Ammon's horn (tissue), 1 donor: ENCODE data around the gene RNH1.

ENCODE experiments used
- DNase-seq: peaks from one replicate; pipeline ENCODE4 v3.0.0-alpha.2; 2016; ENCODE audit warnings: low spot score

Gene RNH1

DNA sequence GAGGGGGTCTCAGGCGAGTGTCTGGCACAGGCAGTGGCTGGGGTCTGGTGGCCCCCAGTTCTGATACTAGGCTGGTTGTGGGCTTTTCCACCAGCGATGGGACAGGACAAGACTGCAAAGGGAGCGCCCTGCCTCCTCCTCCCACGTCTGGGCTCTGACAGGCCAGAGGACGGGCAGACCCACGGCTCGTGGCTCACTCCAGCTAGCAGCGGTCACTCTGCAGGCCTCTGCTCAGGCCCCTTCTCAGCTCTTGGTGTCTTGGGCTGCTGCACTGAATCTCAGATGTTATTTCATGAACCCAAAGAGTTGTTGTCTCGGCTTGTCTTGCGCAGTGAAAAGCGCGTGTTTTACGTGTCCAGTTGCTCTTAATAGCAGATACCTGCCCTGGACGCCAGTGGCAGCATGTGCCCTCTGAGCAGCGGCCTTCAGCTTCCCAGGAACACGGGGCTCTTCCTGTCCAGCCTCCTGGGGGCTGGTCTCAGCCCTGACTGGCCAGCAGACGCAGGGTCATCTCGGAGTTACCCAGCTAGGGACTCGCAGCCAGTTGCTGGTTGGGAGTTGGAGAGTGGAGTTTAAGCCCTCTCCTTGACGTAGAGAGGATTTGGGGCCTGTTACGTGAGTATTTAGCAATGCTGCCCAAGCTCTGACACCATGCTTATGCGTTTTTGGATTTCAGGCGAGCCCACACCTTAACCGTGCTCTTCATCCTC is 47.4 kb downstream of the RNH1 start:
- no peak for DNase-seq

DNA sequence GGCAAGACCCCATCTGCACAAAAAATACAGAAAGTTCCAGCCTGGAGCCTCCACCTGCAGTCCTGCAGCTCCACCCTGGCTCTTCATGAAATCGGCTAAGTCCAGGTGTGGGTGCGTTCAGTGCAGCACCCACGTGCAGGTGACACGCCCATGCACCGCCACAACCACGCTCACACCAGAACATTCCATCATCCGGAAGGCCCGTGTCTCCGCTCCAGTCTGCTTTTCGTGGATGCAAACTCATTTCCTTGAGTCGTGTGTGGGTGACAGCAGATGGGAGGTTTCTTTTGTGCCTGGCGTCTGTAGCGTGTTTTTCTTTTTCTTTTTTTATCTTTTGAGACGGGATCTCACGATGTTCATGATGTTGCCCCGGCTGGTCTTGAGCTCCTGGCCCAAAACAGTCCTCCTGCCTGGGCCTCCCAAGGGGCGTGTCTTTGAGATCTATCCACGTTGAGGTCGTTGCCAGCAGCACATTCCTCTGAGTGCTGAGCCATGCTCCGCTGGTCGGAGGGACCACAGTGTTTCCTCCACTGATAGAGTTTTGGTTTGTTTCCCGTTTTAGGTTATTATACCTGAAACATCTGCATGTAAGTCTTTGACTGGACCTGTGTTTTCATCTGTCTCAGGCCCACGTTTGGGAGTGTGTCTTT is 49.8 kb downstream of the RNH1 start:
- no peak for DNase-seq

DNA sequence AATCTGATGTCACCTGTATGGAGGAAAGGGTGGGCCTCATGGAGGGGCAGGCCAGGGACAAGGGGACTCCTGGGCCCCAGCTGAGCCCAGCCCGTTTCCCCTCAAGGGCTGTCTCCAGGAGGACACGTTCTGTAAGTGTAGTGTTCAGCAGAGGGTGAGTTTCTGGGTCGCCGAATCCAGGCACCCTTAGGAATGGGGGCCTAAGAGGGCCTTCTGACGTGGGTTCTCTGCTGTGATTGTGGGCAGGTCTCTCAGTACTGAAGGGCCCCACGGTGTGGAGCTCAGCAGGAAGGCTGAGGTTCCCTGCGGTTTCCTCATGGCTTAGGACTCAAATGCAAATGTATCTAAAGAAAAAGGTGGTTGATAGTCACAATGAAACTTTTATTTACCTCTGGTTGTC is 50.5 kb downstream of the RNH1 start:
- no peak for DNase-seq

DNA sequence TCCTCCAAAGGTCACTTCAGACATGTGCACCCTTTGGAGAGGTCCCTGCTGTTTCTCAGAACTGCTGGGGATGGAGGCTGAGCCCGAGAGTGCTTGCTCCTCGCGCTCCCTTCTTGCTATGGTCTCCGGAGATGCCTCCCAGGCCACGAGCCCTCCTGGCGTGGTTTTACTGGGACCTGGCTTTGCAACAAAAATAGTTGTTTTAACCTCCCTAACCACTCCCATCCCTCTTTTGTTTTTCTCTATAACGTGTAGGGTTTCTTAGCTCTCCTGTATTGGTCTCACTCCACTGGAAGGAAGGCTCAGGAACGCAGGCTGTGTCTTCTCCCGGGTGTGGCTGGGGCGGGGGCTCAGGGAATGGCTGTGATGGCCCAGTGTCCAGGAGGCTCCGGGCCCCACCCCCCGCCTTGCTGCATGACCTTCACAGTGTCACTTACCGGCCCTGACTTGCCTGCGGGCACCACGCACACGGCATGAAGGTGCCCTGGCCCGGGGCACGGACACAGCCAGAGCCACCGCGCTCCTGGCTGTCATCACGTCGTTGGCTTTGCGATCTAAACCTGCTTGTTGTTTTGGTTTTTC is 51.4 kb downstream of the RNH1 start:
- no peak for DNase-seq

DNA sequence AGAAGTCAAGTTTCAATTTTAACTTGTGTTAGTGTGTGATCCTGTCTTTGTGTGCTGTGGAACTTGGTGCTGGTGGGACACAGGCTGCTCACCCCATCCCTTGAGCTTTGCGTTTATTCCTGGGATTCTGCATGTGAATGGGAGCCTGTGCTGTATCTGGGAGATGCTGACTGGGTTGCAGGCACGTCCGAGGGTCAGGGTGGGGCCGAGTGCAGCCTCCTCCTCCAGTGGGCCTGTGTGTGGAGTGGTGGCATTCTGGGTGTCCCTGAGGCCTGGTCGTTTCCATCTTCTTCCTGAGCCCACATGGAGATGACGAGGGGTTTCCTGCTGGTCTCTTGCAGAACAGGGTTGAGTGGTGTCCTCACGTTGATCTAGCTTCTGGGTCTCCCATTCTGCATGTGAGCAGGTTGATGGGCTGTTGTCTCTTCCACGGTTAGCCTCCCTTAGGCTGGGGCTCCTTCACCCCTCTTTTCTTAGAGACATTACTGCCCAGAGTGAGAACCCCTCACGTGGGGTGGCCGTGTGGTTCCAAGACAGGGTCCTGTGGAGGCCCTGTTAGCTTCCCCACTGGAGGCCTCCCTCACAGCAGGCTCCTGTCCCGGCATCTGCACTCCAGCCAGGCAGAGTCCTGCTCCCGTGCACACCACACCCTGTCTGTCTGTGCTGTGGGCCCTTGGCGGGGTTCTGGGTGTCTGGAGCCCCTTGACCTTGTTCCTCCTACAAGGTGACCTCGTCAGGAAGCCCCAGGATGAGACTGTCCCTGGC is 52.1 kb downstream of the RNH1 start:
- DNase-seq, result no peak

DNA sequence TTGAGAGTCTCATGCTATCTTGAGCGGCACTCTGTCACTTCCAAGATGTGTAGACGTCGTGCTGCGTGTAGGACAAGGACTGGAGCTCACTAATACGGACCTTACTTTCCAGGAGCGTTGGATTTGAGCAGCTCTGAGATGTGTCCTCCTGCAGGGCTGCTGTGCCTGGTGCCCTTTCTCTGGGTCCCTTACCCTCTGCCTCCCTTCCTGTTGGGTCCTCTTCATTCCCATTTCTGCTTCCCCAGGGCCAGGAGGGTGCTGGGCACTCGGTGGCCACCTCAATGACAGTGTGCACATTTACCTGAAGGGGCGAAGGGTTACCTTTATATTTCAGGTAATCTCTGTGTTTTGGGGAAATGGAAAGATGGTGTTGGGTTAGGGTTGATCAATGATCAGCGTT is 53.0 kb downstream of the RNH1 start:
- no peak for DNase-seq

DNA sequence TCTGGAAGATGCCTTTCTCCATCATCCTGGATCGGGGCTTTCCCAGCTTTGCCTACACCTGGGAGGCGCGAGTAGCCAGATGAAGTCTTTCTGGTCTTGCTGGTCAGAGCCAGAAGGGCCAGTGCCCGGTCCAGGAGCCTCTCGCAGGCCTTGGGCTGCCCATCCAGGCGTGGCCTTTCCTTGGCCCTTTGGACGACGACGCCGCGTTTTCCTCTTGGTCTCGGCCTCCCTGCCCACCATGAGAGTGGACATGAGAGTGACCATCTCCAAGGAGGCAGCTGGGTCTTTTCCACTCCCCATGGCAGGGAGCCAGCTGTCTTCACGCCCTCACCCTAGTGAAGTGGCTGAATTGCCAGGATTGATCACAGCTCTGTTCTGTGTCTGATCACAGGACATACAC is 53.5 kb downstream of the RNH1 start:
- DNase-seq, result no peak

DNA sequence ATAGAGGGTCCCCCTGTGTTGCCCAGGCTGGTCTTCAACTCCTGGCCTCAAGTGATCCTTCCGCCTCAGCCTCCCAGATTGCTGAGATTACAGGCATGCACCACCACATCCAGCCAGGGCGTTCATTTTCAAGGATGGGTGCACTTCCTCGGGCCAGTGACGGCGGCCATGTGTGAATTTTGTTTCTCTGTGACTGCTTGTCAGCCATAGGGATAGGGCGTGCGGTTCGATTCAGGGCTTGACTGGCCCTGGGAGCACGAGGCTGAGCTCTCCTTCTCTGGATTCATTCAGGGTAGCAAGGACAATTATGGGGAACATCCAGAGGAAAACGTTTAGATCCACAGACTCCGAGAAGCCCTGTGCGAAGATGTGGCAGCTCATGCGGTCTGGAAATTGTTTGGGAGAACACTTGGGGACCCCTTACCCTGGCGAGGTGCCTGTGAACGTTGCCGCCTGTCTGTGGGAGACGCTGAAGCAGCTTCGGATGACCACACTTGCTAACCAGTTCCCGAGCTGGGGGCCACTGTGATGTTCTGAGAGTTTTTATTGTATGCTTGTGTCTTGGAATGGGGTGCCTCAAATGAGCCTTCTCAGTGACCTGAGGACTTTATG is 54.0 kb downstream of the RNH1 start:
- DNase-seq, result no peak

DNA sequence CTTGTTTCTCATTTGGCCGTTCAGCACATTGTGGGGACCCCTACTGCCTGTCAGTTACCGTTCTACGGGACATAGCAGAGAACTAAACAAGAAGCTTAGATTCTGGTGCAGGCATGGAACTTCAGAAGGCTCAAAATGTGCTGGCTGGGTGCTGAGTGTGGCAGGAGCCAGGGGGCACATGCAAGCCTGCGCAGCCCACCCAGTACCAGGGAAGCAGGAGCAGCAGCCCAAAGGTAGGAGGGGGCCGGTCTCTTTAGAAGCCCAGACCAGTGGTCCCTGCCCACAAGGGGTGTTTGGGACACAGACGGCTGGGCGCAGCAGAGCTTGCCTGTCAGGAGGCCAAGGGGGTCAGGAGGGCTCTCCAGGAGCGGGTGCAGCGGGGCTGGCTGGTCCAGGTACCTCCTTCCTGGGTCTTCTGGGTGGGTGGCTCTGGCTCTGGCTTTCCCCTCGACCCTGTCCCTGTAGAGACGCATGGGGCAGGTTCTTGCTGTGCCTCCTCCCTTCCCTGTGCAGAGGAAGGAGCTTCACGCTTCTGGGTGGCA is 54.8 kb downstream of the RNH1 start:
- no peak for DNase-seq

DNA sequence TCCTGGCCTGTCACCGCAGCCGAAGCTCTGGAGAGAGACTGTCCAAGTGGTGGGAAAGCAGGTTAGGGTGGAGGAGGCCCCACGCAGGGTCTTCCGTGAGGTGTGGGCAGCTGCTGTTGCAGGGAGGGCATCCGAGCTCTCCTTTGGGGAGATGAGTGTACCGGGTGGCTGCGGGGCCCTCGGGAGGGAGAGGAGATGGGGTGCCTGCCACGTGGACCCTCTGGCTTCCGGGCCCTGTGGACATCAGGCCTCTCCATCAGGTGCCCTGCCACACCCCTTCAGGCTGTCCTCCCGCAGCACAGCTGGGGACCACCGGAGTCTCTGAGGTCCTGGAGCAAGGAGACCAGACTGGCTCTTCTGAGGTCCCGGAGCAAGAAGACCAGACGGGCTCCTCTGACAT is 55.3 kb downstream of the RNH1 start:
- DNase-seq, result no peak

DNA sequence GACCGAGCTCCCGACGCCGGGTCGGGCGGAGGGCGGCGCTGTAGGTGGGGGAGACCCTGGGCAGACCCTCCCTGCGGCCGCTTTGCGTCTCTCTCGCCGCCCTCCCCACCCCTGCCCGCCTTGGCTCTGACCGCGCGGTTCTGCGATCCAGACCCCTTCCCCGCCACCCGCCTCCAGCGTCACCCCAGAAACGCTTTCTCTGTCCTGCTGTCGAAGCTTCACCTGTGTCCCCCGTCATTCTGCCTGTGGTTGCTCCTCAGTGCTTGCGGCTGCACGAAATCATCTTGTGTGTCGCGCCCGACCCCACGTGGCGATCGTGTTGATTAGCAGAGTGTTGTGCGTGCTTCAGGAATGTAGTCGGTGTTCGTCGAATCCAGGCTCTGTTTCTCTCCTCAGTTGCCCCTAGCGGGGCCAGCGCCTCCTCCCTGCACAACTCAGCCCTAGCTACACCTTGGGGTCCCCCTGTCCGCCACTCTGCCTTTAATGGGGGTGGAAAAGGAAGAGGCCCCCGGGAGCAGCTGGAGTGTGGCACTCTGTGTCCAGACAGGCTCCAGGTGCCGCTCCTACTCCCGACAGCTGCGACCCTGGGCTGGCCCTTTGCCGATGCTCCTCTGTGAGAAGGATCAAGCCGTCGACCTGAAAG is 56.1 kb downstream of the RNH1 start:
- peak; percentile 87 for DNase-seq

DNA sequence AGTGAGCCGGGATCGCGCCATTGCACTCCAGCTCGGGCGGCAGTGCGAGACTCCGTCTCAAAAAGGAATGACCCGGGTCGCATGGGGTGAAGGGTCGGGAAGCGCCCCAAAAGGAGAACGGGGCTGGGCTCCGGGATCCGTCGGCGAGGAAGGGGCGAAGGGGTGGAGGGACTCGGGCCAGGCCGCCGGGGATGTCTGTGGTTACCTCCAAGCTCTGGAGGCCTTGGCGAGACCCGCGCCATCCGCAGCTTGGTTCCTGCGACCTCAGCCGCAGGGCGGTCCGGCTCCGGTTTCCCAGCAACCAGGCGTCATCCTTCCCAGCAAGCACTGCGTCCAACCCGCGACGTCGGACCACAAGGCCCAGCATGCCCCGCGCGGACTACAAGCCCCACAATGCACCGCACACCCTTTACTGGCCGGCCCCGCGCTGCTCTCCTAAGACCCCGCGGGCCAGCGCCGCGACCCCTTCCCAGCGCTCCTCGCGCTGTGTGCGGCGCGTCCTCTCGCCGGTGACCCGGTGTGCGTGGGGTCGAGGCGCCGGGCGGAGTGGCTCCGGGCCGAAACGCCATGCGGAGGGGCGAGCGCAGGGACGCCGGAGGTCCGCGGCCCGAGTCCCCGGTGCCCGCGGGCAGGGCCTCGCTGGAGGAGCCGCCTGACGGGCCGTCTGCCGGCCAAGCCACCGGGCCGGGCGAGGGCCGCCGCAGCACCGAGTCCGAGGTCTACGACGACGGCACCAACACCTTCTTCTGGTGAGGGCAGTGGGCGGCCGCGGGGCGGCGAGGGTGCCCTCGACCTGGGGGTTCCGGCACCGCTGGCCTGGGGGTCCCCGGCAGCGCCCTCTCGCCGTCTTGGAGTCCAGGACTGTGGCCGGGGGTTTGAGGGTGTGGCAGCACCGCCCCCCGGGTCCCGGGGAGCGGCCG is 56.9 kb downstream of the RNH1 start, which contains the start of gene PTDSS2:
TSS of gene PTDSS2 (plus strand) at position 391 of the 920 bp plus-strand sequence. CDS start at position 568, 177 bp downstream.
- peak; percentile 98 for DNase-seq

DNA sequence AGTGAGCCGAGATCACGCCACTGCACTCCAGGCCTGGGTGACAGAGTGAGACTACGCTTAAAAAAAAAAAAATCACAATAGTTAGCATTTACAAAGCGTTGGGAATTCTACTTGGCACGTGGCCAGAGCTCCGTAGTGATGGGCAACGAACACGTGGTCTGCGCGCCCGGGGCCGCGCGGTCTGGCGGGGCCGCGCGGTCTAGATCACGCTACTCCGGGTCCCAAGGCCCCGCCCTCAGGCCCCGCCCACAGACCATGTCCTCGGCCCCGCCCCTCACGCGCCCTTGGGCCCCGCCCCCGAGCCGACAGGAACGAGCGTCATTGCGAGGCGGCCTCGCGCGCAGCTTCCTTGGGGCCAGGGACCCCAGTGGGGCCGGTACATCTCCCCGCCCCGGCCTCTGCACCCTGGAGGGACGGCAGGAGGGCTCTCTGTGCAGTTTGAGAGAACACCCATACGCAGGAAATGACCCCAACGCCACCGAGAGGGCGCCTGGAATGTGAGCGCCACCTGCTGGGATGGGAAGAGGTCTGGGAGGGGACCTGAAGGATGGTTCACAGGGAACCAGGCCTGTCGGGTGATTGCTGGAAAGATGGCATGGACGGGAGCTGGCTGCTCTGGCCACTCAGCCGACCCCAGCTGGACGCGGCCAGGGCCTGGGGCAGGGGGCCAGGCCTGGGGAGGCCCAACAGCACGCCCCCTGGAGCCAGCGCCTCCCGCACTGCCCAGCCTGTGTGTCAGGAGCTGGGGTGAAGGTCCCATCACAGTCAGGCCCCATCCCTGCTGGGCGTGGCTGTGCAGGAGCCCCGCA is 58.9 kb downstream of the RNH1 start:
- DNase-seq, result peak; percentile 93

DNA sequence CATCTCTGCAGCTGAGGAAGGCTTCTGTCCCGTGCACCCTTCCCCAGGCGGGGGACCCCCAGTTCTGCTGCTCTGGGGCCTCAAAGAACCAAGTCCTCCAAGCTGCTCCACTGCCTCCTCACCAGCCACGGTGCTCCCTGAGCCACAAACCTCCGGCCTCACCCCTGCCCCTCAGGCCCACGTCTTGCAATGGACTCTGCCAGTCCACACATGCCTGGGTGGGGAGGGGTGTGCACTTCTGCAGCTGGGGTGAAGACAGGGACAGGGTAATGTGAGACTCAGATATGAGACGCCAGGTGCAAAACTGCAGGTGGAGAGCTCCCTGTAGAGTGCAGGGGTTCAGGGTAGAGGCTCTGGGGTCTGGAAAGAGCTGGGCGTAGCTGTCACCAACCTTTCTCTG is 60.2 kb downstream of the RNH1 start:
- no peak for DNase-seq

DNA sequence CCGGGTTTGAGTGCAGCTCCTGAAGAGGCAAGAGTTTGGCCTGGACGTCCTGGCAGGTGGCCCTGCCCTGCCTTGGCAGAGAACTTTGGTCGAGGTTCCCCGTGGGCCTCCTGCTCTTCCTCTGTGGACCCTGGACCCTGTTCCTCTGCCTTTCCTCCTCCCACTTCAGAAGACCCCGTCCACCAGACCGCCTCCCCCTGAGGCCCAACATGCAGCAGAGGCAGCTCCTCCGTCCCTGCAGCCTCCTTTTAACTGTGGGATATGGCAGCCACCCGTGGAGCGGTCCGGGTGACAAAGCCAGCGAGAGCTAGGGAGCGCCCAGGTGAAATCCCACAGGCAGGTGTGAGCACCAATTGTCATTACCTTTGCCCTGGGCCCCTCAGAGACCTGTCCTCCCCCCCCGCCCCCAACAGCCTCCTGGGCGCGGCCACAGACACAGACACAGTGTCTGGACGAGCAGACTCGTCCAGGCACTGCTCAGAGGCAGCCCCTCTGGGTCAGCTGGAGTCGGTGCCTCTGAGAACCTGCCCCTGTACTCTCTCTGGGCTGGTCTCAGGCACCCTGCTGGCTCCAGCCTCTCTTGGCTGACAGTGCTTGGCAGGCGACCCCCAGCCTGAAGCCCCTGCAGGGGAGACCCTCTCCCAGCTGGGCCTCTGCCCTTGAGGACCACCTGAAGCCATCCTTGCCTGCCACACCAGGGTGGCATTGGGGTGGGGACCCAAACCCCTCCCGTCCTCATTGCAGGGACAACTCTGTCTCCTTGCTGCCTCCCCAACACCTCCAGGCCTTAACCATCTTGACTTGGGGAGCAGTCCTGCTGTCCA is 61.1 kb downstream of the RNH1 start:
- no peak for DNase-seq
